GM12878 (cell line): ENCODE data around the gene PDE11A. TPM values are rescaled to one million over a fixed set of nuclear protein-coding genes. Genes with fewer than 3 reads are reported as not detected.

Experiments used
- ATAC-seq: fragments of 200-7000 bp; cut with Tn5 transposase; 3 replicates; pipeline ENCODE4 v1.9.1; 2020; ENCODE audit warnings: mild to moderate bottlenecking, moderate library complexity
- BruUV-seq: library from RNA; stranded (reverse); fragments of 400-500 nt; replicated peaks from 2 replicates; lab custom pipeline; 2021; lab: Mats Ljungman, UMichigan
- CTCF ChIA-PET: fragments of 300-600 bp; sonication (Branson Sonifier 250); formaldehyde crosslinking; extraction: SDS; loops from one replicate; lab custom pipeline; 2021; ENCODE audit warnings: inconsistent platforms; lab: Yijun Ruan, JAX
- POLR2A ChIA-PET: fragments of 350-600 bp; formaldehyde crosslinking; extraction: SDS; loops from one replicate; lab custom pipeline; 2021; ENCODE audit warnings: inconsistent platforms; lab: Charles Lee
- RAD21 ChIA-PET: fragments of 300-600 bp; sonication (Branson Sonifier 250); formaldehyde crosslinking; loops from one replicate; lab custom pipeline; 2023; ENCODE audit warnings: antibody characterized with exemption; ENCODE audit not compliant: unreplicated experiment; lab: Charles Lee
- SMC1A ChIA-PET: fragments of 300-600 bp; sonication (Branson Sonifier 250); formaldehyde crosslinking; loops from one replicate; lab custom pipeline; 2023; ENCODE audit not compliant: unreplicated experiment, uncharacterized antibody; lab: Charles Lee
- DNase-seq: peaks from one replicate; pipeline ENCODE4 v3.0.0-alpha.2; 2011; ENCODE audit warnings: low read depth, low spot score
- FAIRE-seq: peaks from 3 replicates; lab custom pipeline; 2011; peaks lifted over from hg19 to GRCh38; lab: Jason Lieb, UNC
- H2AFZ ChIP-seq: 2 replicates; pipeline ENCODE4 v1.6.0; 2011; ENCODE audit warnings: low read depth, low read length, control low read depth; ENCODE audit not compliant: control insufficient read depth
- H3K27ac ChIP-seq: 2 replicates; pipeline ENCODE4 v1.5.1; 2011; ENCODE audit warnings: control low read depth; ENCODE audit not compliant: control insufficient read depth, insufficient read depth
- H3K27me3 ChIP-seq, 2 experiments: replicated peaks in 1 of 2; 2 replicates each; pipeline versions ENCODE4 v1.6.0 to v1.6.1; 2011; ENCODE audit warnings: low read length in 1 of 2; ENCODE audit not compliant: control insufficient read depth in 2 of 2, insufficient read depth in 2 of 2
- H3K36me3 ChIP-seq, 2 experiments: 2 replicates each; pipeline ENCODE4 v1.5.1; 2011; ENCODE audit warnings: low read length in 1 of 2; ENCODE audit not compliant: control insufficient read depth in 2 of 2, insufficient read depth in 2 of 2
- H3K4me1 ChIP-seq: 2 replicates; pipeline ENCODE4 v1.6.1; 2011; ENCODE audit warnings: mild to moderate bottlenecking, low read length, moderate library complexity, mixed read lengths; ENCODE audit not compliant: control insufficient read depth, insufficient read depth
- H3K4me2 ChIP-seq: 2 replicates; pipeline ENCODE4 v1.6.0; 2011; ENCODE audit warnings: control low read depth; ENCODE audit not compliant: control insufficient read depth, insufficient read depth
- H3K4me3 ChIP-seq: fragments of 200-600 bp; sonication (generic); 2 replicates; pipeline ENCODE4 v1.5.1; 2016
- H3K79me2 ChIP-seq: 2 replicates; pipeline ENCODE4 v1.6.0; 2011; ENCODE audit warnings: low read length; ENCODE audit not compliant: control insufficient read depth, insufficient read depth
- H3K9ac ChIP-seq: 2 replicates; pipeline ENCODE4 v1.8.0; 2011; ENCODE audit warnings: low read length, control low read depth, mixed read lengths; ENCODE audit not compliant: control insufficient read depth, insufficient read depth
- H3K9me3 ChIP-seq: replicated peaks from 3 replicates; pipeline ENCODE4 v1.5.1; 2011; ENCODE audit warnings: mild to moderate bottlenecking, low read length; ENCODE audit not compliant: control insufficient read depth, insufficient read depth
- H4K20me1 ChIP-seq: 2 replicates; pipeline ENCODE4 v1.6.0; 2011; ENCODE audit not compliant: control insufficient read depth, insufficient read depth
- ASH2L ChIP-seq: fragments of 300-600, 200-600 bp; sonication (generic); IDR thresholded peaks from 2 replicates; pipeline ENCODE4 v1.6.1; 2017; ENCODE audit warnings: low read depth, mild to moderate bottlenecking, borderline replicate concordance
- CBX3 ChIP-seq: fragments of 200-600 bp; sonication (generic); IDR thresholded peaks from 2 replicates; pipeline ENCODE4 v1.6.1; 2016; ENCODE audit warnings: low read depth, borderline replicate concordance
- EED ChIP-seq: sonication (generic); IDR thresholded peaks from 2 replicates; pipeline ENCODE4 v1.6.1; 2016; ENCODE audit warnings: antibody characterized with exemption, low read depth
- IKZF1 ChIP-seq: fragments of 450-650 bp; conservative IDR thresholded peaks from 2 replicates; pipeline ENCODE4 v1.6.1; 2017; ENCODE audit warnings: antibody characterized with exemption, mild to moderate bottlenecking
- RAD51 ChIP-seq: fragments of 450-650 bp; IDR thresholded peaks from 2 replicates; pipeline ENCODE4 v1.6.1; 2016; ENCODE audit warnings: moderate library complexity, mild to moderate bottlenecking, inconsistent platforms
- TBL1XR1 ChIP-seq: IDR thresholded peaks from 2 replicates; pipeline ENCODE4 v1.6.1; 2012; ENCODE audit warnings: low read depth, low read length, improper control_type of control experiment
- ZBTB11 ChIP-seq: fragments of 450-650 bp; formaldehyde crosslinking; IDR thresholded peaks from 2 replicates; pipeline ENCODE4 v1.5.0; 2022; ENCODE audit warnings: mild to moderate bottlenecking, missing genetic modification characterization
- WGBS: methylation state at CpG from one replicate; pipeline ENCODE4 v1.1.6; 2016; ENCODE audit warnings: low lambda C conversion rate; ENCODE audit not compliant: insufficient replicate concordance, insufficient coverage; ENCODE audit errors: missing lambda C conversion rate; 5-methylcytosine and 5-hydroxymethylcytosine counted together
- in situ Hi-C: fragments of 300-500 bp; cut with MboI; formaldehyde crosslinking; loops from 9 replicates; pipeline ENCODE4 v1.14.3; 2018; ENCODE audit warnings: mixed read lengths
- intact Hi-C: fragments of 100-400 bp; cut with micrococcal nuclease; formaldehyde crosslinking; loops from one replicate; pipeline ENCODE4 v1.14.2; 2022; ENCODE audit not compliant: unreplicated experiment
- polyA plus RNA-seq, 11 experiments: library from polyadenylated mRNA; depleted of rRNA in 4 of 11; unstranded in 6 of 11; stranded (reverse) in 5 of 11; fragments of >200 nt; fragmentation: Nextera tagmentation in 4 of 11; fragmentation: Illumina TruSeq in 1 of 11; extraction: Ambion mirVana in 4 of 11; extraction: Trizol in 1 of 11; gene quantifications; 1 replicate in 1 of 11; 2 replicates in 10 of 11; pipeline versions ENCODE4 v1.2.1 to v1.2.3, GENCODE V29; 2011 to 2016; ENCODE audit warnings: inconsistent platforms in 2 of 11, missing spikeins in 2 of 11, low read depth in 1 of 11
- total RNA-seq, 4 experiments: library from RNA; depleted of rRNA in 3 of 4; stranded (reverse); fragments of >200 nt in 3 of 4; fragmentation: Illumina TruSeq in 1 of 4; extraction: Trizol in 1 of 4; gene quantifications; 2 replicates each; pipeline versions ENCODE4 v1.2.1 to v1.2.3, GENCODE V29; 2013 to 2021

Gene PDE11A
- total and polyA plus RNA-seq, 10 of the 15 experiments (the other 5 are each of a cell fraction or from before 2014, with no cell fraction given): 0.01 to 0.17 (median 0.06) TPM; not detected in 5

- BruUV-seq: no TSS peak
- Histone ChIP-seq H3K27me3 (no peaks in the 10 kb centered on the region), H3K9me3 (no peaks in the 10 kb centered on the region), H4K20me1 (no peaks in the 10 kb centered on the region), H3K9ac (no peak overlapping the region), H3K4me1 (no peaks in the 10 kb centered on the region), H3K4me2 (no peak overlapping the region), H3K27ac (no peak overlapping the region), H3K4me3 (no peak overlapping the region), H3K36me3 (no peaks in the 10 kb centered on the region), H2AFZ (no peak overlapping the region), H3K79me2 (no peaks in the 10 kb centered on the region)
- SMC1A ChIA-PET: interaction anchor here (0.9 to 2.3 kb wide), 4 partner anchors 8 to 177 kb away, joined by 3 to 8 read pairs (median 4); no protein-coding TSS in a partner anchor
- DNase-seq: no peak
- WGBS: 0% methylated on average over 1 of the region's 1 CpG
- RAD21 ChIA-PET: no interaction called here
- CTCF ChIA-PET: interaction anchor here (0.7 to 1.0 kb wide), 2 partner anchors 8 to 10 kb away, joined by 3 read pairs; no protein-coding TSS in a partner anchor
- POLR2A ChIA-PET: no interaction called here
- no peak for FAIRE-seq
- intact Hi-C loops (no loop called here), in situ Hi-C loops (no loop called here)
- TF ChIP-seq CBX3 (no peak), RAD51 (no peak), IKZF1 (no peak), ASH2L (no peak), TBL1XR1 (no peak), ZBTB11 (no peak), EED (no peak)
- ATAC-seq: no peak
Observed at GRCh38 chr2:177667626-177668025, 405.0 kb downstream of the PDE11A start.
